GM19023 (cell line): ENCODE data around the gene KCNJ1.

ENCODE experiments used
- ATAC-seq: cut with Tn5 transposase; IDR thresholded peaks from one replicate; pipeline ENCODE4 v1.9.1; 2021; ENCODE audit warnings: mild to moderate bottlenecking, moderate library complexity; ENCODE audit not compliant: unreplicated experiment

The KCNJ1 gene

DNA sequence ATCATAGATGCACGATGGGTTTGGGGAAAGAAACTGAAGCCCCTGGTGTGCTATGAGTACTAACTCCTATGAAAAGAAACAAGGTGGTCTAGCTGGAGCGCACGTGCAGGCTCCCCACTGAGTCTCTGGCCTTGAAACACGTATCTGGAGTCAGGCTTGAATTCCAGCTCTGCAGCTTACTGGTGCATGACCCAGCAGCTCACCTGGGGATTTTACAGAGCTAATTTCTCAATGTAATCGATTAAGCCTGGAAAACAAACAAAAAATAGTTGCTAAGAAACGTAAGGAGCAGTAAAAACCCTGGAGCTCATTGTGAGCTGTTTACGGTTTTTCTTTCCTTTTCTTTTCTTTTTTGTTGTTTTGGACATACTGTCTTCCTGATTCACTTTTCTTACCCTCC lies 12.3 kb downstream of the KCNJ1 start:
- ATAC-seq: no peak

DNA sequence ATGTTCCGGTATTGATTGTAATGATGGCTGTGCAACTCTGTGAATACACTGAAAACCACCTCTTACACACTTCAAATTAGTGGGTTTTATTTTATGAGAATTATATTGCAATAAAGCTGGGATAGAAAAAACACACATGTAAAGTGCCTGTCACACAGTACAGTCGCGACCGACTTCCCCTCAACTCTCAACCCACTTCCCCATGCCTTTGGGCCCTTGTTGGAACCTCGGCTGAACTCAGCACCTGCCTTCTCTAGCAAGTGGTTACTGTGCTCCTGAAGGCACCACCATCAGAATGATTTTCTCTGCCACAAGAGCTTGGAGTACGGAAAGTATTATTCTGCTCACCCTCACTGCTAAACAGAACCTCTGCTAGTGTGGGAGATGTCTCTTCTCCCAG lies 13.5 kb downstream of the KCNJ1 start:
- no peak for ATAC-seq

DNA sequence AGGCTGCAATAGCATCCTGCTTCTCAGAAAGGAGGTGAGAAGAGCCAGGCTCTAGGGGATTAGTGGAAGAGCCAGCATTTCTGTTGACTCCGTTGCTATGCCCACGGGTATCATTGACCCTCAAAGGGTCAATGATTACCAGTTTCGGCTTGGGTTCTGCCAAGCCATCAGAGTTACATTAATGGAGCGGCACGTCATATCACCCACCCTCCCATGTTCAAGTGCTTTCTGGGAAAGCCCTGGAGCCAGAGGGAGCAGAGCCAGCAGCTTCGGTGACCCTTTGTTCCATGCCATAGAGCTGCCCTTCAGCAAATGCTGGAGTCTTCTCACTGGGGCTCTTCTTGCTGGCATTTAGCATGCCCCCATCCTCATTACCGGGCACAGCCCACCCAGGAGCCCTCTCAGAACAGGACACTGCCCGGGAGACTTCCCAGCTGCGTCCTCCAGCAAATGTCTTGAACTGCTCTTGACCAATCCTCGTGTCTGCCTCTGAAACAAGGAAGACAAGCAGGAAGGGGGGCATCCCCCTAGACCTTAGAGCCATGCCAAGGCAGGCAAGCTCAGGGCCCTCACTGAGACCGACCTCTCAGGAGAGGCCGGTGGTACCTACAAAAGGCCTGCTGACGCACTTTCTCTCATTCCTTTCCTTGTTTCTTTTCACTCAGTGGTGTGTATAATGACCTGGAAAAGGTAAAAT lies 14.6 kb downstream of the KCNJ1 start:
- no peak for ATAC-seq

DNA sequence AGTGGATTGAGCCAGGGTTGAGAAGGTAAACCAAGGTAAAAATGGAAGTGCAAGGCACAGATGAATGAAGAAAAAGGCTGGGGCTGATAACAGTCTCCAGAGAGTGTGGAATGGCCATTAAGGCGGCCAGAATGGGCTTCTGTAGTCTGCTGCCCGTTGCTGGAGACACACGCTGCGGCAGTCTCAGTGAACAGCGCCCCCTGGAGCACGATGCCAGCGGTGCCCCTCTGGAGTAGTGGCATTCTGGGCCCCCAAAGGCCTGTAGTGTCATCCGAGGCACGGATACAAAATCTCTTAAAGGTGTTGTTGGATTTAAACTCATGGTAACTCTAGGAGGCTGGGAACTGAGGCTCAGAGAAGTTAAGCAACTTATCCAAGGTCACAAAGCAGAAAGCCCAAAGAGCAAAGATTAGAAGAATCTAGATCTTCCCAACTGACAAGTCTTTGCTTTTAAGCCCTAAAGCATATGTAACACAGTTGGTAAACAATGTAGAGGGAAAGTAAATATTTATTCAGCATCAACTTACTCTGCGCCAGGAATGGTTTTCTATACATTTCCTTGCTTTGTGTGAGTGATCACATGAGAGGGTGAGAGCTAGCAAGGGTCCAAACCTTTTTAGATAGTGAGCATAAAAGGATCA lies 18.2 kb downstream of the KCNJ1 start:
- peak; percentile 82 for ATAC-seq

DNA sequence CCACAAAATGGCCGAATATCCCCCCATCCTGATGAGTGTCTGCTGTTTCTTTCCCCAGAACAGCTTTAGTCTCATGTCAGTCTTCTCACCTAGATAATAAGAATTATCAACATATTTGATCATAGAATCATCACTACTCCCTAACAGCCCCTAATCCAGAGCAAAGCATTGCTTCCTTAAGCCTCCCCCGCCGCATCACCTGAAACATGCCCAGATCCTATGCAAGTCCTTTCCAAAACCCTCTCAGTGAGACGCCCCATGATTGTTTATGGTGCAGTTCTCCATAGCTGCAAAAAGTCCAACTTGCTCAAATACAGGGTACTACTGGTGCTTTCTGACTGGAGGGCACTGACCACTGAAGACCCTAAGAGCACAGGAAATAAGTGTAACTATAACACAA lies 20.1 kb downstream of the KCNJ1 start:
- no peak for ATAC-seq

DNA sequence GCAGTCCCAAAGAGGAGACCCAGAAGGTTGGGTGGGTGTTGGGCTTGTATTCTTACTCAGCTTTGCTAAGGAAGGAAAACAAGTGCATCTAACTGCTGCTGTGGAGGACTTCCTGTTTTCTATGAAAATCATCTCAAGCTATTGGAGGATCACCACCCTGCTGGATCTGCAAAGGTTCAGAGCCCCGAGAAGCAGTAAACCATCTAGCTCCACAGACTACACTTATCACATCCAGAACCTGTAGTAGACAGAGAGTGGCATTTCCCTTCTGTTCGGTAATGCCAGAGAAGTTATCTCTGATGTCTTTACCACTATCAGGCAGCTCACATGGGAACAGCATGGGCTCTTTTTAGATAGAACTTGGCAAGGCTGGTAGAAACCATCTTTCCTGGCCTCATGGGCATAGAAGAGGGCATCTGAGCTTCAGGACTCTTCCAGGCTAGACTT lies 21.7 kb downstream of the KCNJ1 start:
- no peak for ATAC-seq

DNA sequence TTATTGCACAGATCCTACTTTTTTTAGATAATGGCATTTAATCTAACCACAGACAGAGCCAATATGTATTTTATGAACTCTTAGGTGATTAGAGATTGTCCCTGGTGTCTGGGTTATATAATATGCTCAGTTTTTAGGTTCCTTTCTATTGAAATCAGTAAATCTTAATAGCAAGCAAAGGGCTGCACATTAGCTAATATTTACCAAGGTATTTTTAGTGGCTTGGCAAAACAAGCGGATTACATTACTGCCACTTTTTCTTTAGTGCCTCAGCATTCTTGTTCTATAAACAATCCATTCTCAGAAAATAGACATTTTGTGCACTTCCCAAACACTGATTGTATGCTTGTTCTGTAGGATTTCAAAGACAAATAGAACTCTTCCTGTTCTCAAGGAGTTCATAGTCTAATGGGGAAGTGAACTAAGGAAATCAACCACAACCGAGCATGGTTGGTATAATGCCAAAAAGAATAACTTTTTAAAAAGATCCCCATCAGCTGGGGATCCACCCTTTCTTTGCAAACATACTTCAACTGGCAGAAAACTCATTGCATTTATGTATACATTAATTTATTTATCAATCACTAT lies 23.8 kb downstream of the KCNJ1 start:
- ATAC-seq: no peak

DNA sequence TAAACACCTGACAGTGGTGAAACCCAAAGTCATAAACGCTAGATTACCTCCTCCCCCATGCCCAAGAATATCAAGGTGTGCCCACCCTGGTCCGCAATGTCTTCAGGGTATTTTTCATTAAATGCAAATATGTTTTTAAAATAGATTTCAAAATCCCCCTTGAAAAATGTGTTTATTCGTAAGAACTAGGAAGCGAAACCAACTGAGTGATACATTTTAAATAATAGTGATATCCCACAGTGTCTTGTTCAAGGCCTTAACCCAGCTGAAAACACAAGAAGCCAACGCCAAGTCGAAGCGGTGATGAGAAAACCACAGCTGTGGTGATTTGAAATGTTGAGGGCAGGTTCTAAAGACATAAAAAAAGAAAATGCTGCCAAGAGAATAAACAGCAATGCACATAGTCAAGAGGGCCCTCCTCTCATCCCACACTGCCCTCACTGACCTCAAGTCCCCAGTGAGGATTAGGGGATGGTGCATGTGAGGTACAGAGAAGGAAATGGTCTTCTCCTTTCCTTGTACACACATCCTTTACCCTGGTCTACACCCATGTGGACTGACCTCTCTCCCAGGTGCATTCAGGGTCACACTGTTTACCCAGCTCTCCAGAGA lies 25.5 kb downstream of the KCNJ1 start:
- ATAC-seq: peak; percentile 62

DNA sequence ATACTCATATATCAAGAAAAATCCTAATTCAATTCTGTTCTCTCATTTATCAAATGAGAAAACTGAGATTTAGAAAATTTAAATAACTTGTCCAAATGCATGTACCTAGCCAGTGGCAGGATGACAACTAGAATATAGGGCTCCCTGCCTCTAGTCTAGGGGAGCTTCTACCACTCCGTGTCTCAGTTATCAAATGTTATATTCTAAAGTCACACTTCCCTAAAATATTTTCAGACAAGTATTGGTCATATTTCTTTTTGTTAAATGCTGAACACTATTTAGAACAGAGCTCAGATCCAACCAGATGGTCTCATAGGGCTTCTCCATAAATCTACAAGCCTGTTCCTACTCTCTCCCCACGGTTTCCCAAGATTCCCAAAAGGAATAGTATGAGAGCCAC lies 26.3 kb downstream of the KCNJ1 start:
- no peak for ATAC-seq

DNA sequence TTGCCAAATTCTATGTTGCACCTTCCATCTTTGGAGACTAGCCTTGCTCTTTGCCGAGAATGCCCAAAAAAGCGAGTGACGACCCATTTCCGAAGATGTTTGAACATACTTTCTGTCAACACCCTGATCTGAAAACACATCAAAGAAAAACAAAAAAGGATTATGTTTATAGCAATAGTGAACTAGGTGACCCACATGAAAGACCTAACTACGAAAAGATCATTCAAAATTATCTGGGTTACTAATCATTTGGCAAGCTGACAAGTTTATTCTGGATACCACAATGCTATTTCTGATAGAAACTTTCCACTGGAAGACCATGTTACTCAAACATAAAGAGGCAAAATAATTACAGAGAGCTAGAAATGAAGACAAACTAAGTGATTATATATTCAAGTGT lies 27.0 kb downstream of the KCNJ1 start:
- ATAC-seq: no peak

DNA sequence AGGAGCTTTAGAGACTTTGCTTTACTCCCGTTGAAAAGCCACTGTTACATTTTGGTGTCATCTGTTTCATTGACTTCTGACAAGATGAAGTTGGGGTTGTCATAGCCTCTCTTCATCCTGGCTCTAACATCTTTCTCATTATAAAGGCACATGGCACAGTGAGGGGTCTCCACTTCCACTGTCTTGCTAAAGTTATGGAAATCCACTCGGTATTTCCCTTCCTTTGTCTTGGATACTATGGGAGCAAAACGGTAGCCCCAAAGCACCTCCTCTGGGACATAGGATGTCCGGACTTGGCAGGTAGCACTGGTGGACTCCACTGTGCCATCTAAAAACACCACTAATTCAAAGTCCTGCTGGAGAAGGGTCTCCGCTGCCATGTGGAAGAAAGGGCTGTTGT lies 28.0 kb downstream of the KCNJ1 start:
- ATAC-seq: no peak

DNA sequence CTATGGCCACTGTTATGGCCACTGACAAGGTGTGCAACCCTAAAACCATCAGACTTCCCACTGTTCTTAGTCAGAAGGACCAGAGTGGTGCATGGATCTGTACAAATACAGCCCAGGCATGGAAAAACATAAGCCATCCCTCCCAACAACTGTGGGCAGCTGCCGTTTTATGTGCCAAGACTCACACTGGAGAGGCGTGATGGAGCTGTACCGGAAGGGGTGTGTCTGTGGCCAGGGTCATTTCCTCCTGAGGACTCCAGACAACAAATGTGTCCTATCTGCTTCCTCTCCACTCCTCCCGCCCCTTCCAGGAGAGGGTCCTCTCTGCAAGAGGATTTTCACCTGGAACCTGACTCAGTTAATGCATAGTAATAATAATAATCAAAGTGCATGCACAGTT lies 29.5 kb downstream of the KCNJ1 start:
- ATAC-seq: no peak

DNA sequence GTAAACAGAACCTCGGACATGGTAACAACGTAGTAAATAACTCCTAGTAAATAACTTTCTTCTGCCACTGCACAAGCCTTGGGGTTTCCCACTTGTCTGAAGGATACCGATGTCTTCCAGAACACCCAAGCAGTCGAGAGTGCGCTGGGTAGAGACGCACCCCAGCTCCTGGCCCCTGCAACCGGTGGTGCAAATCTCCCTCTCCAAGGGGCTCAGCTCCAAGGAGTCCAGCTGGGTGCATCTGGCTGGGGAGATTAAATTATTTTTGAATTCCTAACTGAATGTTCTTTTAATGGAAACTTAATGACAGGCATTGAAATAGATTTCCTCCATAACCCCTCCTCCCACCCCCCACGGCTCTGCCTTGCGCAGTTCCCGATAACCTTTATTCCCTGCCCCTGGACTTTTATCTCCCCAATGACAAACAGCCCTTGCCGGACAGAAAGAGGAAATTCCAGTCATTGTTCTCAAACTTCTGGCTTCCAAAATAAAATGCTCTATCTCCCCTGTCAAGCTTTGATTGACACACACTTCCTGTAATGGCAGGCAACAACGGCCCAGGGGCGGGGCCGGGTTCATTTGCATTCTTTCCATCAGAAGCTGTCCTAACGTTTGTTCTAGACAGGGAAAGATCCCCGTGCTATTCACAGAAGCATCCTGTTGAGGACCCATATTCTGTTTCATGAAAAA lies 31.2 kb downstream of the KCNJ1 start:
- ATAC-seq: no peak

DNA sequence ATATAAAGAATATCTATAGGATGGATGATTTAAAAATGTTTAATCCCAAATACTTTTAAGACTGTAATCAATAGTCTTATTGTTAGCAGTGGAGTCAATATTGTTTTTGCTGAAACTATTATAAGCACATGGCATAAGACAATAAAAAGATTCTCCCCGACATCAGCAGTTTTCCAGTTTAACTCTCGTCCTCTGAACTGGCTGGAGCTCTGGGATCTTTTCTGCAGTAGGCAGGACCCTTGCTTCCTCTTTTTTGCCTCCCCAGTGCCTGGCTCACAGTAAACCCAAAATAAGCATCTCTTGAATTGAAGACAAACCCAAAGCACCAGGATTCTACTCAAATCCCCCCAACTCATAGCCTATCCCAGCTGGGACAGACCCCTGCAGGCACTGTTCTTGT lies 32.9 kb downstream of the KCNJ1 start:
- no peak for ATAC-seq

DNA sequence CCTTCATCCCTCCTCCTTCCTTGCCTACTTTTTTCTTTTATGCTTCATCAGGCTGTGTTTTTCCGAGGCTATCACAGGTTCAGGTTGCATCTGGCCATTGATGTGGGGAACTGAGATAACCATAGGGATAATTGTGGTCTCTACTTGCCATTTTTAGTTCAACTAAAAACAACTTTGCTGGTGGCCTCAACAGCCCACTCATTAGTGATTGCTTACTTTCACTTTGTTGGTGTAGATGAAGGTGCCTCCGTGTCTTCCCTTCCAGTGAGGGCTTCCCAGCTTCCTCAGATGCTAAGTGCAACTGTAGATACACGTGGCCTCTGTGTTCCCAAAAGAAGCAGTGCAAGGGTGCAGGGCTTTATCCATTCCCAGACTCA lies 35.0 kb downstream of the KCNJ1 start:
- ATAC-seq: no peak

DNA sequence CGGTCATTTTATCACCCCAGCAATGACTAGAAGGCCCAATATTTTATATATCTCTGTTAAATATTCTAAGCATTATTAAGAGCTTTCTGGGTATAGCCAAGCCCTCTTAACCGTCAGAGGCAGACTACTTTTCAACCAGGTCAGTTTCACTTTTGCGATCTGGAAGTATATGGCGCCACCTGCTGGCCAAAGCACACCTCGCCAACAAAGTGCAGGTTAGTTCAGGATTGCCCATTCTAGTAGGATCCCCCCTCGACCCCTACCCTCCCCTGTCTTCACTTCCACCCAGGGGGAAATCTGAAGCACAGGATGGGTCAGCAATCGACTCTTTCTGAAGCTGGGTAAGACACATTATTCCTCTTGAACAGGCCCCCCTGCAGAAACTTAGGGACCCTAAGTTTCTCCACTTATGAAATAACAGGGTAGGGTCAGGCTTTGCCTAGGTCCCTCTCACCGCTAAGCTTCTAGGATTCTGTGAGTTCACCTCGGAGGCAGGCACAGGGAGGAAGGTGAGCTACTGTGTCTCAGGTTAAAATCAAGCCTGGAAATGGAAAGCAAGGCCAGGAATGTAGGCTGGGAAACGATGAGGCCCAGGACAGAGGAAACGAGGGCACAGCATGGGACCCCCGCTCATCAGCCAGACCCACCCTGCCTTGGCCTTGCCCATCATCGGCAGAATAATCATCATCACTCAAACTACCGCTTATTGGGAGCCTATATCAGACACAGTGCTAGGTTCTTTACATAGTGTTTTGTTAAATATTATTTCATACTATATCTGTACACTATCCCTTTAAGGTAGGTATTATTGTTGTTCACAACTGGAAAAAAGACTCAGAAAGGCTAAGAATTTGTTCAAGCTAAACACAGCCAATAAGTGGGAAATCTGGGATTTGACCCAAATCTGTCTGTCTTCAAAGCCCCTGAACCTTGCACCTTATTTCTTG lies 35.6 kb downstream of the KCNJ1 start:
- peak; percentile 75 for ATAC-seq

DNA sequence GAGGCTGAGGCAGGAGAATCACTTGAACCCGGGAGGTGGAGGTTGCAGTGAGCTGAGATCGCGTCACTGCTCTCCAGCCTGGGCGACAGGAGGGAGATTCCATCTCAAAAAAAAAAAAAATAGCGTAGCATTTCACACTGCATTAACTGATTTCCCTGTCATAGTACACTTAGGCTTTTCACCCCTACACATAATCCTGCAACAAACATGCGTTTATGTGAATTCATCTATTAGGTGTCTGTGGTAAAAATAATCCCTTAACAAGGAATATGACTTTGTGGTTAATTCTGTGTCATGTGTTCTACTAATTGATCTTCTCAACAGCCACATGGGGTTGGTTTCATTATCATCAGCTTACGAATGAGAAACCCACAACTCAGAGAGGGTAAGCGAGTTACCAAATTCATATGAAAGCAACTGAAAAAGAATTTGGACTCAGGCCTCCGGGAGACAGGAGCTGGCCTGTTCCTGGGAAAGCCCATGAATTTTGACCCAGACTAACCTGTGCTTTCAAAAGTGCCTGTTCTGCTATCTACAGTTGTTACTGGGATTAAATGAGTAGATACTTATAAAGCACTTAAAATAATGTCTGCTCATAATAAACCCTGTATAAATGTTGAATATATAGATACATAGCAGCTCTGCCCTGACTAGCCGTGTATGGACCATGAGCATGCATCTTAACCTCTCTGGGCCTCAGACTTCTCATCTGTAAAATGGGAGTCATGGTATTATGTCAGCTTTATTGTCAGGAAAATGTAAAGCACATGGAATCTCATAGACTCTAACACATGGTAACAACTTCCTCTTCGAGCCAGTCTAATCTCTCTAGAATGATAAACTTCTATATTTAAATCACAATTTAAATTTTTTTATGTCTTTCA lies 36.6 kb downstream of the KCNJ1 start:
- peak; percentile 21 for ATAC-seq

DNA sequence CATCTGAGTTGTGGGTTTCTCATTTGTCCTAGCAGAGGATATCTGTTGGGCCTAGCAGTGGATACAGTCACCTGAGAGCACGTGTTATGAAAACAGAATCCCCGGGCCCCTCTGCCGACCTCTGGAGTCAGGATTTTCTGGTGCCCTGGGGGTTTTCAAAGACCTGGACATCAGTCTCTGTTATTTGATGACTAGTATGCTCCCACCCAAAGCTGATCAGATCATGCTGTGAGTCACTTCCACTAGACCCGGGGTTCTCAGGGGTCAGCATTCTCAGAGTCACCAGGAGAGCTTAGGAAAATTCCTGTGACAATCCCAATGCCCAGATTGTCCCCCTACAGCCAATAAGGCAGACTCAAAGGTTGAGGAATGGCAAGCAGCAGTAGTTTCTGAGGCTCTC lies 38.7 kb downstream of the KCNJ1 start:
- ATAC-seq: no peak

DNA sequence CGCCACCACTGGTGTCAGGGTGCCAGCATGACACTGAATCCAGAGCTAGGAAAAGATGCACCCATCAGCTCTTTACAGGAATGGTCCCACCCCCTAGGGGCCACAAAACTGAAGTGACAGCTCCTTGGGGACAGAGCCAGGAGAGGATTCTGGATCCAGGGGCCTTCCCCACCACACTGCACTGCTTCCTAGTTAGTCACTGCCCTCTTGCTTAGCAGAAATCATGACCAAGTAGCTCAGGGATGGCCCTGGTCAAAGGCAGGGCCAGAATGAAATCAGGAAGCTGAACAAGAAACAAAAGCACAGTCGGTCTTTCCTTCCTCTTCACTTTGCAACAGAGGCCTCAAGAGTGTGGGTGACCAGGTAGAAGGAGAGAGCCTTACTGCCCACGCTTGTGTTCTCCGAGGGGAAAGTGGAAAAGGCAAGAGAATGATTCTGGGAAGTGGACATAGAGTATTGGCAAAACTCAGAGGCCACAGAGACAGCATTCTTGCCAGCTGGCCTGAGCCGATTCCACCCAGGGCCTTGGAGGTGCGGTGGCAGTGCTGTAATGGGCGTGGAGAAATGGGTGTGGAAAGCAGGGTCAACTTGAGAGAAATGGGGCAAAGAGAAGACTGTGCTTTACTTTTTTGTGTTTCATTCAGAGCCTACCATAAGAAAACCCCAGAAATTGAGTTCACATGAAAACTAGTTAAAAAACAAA lies 39.8 kb downstream of the KCNJ1 start:
- ATAC-seq: no peak
